Activated CD8-positive, alpha-beta memory T cell treated with anti-CD3 and anti-CD28 coated beads for 48 hours (primary cell): Measurements from ENCODE around the gene PRDX4.
"Not testable (repeated sequence)": the region's sequence is repeated elsewhere in the genome, so short reads cannot be mapped to it uniquely, and the experiment has no call there.

Experiments
- DNase-seq, 3 experiments: peaks; one replicate each; pipeline ENCODE4 v3.0.0-alpha.2; 2020; ENCODE audit warnings: low read depth in 2 of 3, low spot score in 2 of 3

Gene PRDX4

DNA sequence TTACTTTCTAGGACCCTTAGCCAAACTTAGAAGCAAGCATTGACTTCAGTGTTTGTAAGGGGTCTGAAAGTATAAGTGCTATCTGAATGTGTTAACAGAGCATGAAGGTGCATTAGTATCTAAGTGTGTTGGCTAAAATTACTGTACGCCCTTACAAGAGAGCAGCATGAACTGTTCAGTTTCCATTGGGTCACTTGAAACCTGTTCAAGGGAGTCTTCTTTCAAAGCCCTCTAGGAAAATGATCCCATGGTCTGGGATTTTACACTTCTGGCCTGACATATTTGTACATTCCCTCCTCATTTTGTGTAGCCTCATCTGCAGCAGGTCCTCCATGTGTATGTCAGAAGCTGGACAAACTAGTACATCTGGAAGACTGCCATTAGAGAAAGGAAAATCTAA, 3.2 kb downstream of the PRDX4 start:
- no peak for DNase-seq

DNA sequence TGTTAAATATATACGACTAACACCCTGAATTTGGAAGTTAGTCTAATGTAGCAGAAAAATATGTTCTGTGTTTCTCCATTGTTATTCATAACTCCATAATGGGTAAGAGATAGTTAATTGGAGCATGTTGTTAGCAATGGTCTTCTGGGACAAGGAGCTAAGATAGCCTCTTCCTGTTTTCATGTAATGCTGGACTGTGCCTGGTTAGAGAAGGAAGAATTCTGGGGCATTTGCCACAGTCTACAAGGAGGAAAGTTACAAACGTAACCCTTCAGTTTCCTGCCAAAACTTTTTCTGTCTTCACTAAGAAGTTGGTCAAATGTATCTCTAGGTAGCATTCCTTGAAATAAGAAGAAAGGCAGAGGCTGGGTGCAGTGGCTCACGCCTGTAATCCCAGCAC, 5.8 kb downstream of the PRDX4 start:
- DNase-seq, result no peak

DNA sequence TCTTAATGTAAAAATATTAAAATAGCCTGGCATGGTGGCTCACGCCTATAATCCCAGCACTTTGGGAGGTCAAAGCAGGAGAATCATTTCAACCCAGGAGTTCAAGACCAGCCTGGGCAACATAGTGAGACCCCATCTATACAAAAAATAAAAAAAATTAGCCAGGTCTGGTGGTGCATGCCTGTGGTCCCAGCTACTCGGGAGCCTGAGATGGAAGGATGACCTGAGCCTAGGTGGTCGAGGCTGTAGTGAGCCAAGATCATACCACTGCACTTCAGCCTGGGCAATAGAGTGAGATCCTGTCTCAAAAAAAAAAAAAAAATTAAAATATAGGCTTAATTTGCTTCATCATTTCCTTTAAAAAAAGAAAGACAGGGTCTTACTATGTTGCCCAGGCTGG, 9.2 kb downstream of the PRDX4 start:
- not testable (repeated sequence) for DNase-seq

DNA sequence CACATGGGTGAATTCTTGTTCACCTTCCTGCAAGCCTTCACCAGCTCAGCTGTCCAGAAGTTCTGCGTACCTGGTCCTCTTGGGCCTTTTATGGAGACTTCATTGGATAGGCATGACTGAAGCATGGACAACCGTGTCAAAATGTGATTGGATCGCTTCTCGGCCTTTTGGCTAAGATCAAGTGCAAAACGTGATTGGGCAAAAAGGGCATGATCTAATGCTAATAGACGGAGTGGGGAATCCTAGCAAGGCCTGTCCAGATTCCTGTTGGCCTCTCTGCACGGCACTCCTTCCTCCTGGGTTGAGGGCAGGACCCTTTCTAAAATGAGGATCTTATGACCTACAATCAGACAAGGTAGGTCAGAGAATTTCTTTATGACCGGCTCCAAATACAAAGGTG, 24.9 kb downstream of the PRDX4 start:
- no peak for DNase-seq

- no peak for DNase-seq
These were observed 27.3 kb downstream of the PRDX4 start for GRCh38 chrX:23694606-23695005.

DNA sequence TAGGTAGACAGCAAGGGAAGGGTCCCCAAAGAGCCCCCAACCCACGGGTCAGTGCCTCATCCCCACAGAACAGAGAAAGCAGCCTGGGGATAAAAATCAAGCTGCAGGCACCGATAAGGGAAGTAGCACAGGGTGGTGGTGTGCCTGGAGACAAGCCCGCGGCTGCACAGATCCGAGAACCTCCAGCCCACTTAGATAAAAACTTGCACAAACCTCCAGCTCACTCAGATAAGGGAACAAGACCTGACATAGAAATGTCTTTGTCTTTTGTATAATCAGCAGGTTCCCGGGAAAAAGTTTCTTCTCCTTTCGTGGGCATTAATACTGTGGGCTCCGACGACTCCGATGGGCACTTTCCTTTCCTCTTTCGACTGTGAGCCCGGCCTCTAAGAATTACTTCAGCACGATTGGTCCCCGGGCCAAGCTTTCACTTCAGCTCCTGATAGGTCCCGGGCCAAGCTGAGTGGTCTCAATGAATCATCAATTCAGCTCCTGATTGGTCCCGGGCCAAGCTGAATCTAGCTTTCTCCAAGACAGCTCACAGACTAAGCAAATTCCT, 32.4 kb downstream of the PRDX4 start:
- peak in 1 of 3 experiments; percentile 10 for DNase-seq

- no peak for DNase-seq
These were observed 37.4 kb downstream of the PRDX4 start for GRCh38 chrX:23704673-23705206.

DNA sequence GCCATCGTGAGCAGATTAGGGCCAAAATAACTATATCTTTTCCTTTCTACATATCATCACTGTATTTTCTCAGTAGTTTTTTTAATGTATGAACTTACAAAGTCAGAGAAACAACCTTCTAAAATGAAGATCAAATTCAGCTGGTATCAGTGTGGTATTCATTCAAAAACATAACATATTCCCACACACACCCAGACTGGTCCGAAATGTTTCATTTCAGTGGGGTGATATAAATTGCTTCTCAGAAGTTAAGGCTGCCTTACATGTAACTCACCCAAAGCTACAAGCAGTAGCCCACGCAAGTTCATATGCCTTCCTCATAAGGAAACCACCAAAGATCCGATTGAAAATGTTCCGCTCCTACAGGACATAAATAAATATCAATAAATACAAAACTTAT, 37.9 kb downstream of the PRDX4 start:
- DNase-seq, result no peak

DNA sequence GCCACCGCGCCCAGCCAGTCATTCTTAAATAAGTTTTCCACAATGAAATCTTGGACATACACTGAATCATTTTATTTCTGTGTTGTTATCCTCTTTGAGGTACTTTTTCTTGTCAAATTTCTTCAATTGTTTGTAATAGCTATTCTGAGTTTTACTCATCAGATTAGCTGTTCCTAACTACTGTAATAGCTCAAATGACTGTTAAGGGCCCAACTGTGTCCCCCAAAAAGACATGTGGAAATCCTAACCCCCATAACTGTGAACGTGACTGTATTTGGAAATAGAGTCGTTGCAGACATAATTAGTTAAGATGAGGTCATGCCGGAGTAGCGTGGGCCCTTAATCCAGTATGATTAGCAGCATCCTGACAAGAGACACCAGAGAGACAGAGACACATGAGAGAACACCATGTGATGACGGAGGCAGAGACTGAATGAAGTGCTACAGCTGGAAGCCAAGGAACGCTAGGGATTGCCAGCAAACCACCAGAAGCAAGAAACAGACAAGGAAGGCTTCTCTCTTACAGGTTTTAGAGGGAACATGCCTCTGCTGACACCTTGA, 52.9 kb downstream of the PRDX4 start:
- DNase-seq, result no peak

DNA sequence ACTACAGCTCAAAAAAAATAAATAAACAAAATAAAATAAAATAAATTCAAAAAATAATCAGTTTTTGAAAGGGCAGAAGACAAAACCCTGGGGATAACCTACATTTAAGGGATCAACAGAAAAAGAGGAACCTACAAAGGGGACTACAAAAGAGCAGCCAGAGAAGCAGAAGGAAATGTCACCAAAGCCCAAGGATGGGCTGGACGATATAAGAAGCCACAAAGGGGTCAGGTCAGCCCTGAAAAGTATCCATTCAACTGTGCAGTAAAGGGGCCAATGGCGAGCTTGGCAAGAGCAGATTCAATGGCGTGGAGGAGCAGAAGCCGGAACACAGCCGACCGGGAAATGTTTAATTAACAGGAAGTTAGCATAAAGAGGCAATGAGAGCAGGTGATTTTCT, 58.9 kb downstream of the PRDX4 start:
- no peak for DNase-seq

DNA sequence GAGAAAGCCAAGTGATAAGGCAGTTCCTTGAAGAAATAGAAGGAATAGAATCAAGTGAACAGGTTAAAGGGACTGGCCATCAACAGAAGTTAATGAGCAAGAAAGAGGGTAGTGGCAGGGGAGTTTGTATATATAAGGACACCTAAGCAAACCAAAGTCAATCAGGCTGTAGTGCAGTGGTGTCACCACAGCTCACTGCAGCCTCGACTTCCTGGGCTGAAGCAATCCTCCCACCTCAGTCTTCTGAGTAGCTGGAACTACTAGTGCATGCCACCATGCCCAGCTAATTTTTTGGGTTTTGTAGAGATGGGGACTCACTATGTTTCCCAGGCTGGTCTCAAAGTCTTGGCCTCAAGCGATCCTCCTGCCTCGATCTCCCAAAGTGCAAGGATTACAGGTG, 59.9 kb downstream of the PRDX4 start:
- no peak for DNase-seq

GRCh38 chrX:23729214-23729613, 61.9 kb downstream of the PRDX4 start:
- no peak for DNase-seq

DNA sequence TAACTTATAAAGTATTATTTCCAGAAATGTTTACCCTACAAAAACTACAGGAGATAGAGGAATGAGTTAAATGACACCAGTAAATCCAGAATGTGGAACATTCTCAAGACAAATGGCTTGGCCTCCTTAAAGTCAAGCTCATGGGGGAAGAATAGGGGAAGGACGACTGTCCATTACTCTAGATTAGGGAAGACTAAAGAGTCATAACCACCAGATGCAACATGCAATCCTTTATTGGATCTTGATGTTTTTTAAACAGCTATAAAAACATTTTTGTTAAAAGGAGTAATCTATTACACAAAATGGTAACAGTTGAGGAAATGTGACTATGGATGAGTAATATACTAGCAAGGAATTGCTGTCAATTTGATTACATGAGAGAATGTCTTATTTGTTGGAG, 64.7 kb downstream of the PRDX4 start:
- DNase-seq, result no peak

DNA sequence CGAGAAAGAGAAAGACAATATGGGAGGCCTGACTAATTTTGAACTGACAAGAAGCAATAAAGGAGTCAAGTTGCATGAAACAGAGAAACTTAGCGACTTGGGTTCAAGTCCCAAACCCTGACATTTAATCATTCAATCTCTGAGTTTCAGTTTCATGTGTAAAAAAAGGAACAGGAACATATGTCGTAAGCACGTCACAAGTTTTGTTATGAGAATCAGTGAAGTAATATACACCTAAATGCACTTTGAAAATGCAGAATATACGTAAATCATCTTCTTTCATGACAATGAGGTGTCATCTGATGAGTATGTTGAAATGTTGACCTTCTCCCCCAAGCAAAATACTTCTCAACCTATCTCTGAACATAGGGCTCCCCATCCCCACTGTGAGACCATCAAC, 65.4 kb downstream of the PRDX4 start:
- no peak for DNase-seq
